ENCODE measurements around the gene DMGDH. TPM values are rescaled to one million over a fixed set of nuclear protein-coding genes. Genes with fewer than 3 reads are reported as not detected.

DMGDH gene
- total RNA-seq, 1 donor from 2014 or later: 0.48 TPM

GRCh38 chr5:79093762-79094161 is 24.3 kb upstream of the DMGDH start:
- Mint-ChIP-seq H3K27me3 (no peaks in the 10 kb centered on the region), H3K27ac (no peak overlapping the region), H3K9me3 (no peaks in the 10 kb centered on the region), H3K4me1 (ENCODE audit: unreplicated experiment) (peaks cover 7% of the 10 kb centered on the region), H3K4me3 (no peak overlapping the region), H3K36me3 (no peaks in the 10 kb centered on the region)
- TF ChIP-seq CTCF (conservative IDR thresholded peaks at IDR 0.05): no peak
- no peak for DNase-seq (ENCODE audit: extremely low spot score, unreplicated experiment)

- no peaks in the 10 kb centered on the region for H3K36me3 Mint-ChIP-seq
- no peak overlapping the region for H3K4me3 Mint-ChIP-seq
- no peaks in the 10 kb centered on the region for H3K27me3 Mint-ChIP-seq
Measured at GRCh38 chr5:79091064-79091463, 21.6 kb upstream of the DMGDH start.

GRCh38 chr5:79088507-79088906 is 19.0 kb upstream of the DMGDH start:
- no peaks in the 10 kb centered on the region for H3K9me3 Mint-ChIP-seq

More at GRCh38 chr5:79091064-79091463, 21.6 kb upstream of the DMGDH start:
- H3K27ac Mint-ChIP-seq: no peak overlapping the region
- H3K4me1 Mint-ChIP-seq (ENCODE audit: unreplicated experiment): peaks cover 7% of the 10 kb centered on the region
- DNase-seq (ENCODE audit: extremely low spot score, unreplicated experiment): no peak
- H3K9me3 Mint-ChIP-seq: no peaks in the 10 kb centered on the region
- no peak for TF ChIP-seq CTCF (conservative IDR thresholded peaks at IDR 0.05)

GRCh38 chr5:79086116-79086515 is 16.6 kb upstream of the DMGDH start:
- Mint-ChIP-seq H3K9me3 (no peaks in the 10 kb centered on the region), H3K4me3 (no peak overlapping the region), H3K36me3 (no peaks in the 10 kb centered on the region), H3K27me3 (no peaks in the 10 kb centered on the region), H3K4me1 (ENCODE audit: unreplicated experiment) (no peaks in the 10 kb centered on the region), H3K27ac (no peak overlapping the region)
- no peak for TF ChIP-seq CTCF (conservative IDR thresholded peaks at IDR 0.05)
- no peak for DNase-seq (ENCODE audit: extremely low spot score, unreplicated experiment)

More at GRCh38 chr5:79088507-79088906, 19.0 kb upstream of the DMGDH start:
- Mint-ChIP-seq H3K27ac (no peak overlapping the region), H3K4me1 (ENCODE audit: unreplicated experiment) (no peaks in the 10 kb centered on the region), H3K27me3 (no peaks in the 10 kb centered on the region), H3K36me3 (no peaks in the 10 kb centered on the region), H3K4me3 (no peak overlapping the region)
- TF ChIP-seq CTCF (conservative IDR thresholded peaks at IDR 0.05): no peak
- DNase-seq (ENCODE audit: extremely low spot score, unreplicated experiment): no peak

- no peak overlapping the region for H3K4me3 Mint-ChIP-seq
- peaks cover 2% of the 10 kb centered on the region for H3K4me1 Mint-ChIP-seq (ENCODE audit: unreplicated experiment)
- no peak for TF ChIP-seq CTCF (conservative IDR thresholded peaks at IDR 0.05)
- H3K36me3 Mint-ChIP-seq: no peaks in the 10 kb centered on the region
- no peak for DNase-seq (ENCODE audit: extremely low spot score, unreplicated experiment)
- peaks cover 4% of the 10 kb centered on the region for H3K27me3 Mint-ChIP-seq
- H3K9me3 Mint-ChIP-seq: no peaks in the 10 kb centered on the region
- H3K27ac Mint-ChIP-seq: no peak overlapping the region
Measured at GRCh38 chr5:79081779-79082178, 12.3 kb upstream of the DMGDH start.

GRCh38 chr5:79080804-79081203 is 11.3 kb upstream of the DMGDH start:
- H3K9me3 Mint-ChIP-seq: no peaks in the 10 kb centered on the region
- peaks cover 5% of the 10 kb centered on the region for H3K4me1 Mint-ChIP-seq (ENCODE audit: unreplicated experiment)
- H3K36me3 Mint-ChIP-seq: no peaks in the 10 kb centered on the region
- H3K4me3 Mint-ChIP-seq: no peak overlapping the region
- H3K27me3 Mint-ChIP-seq: peaks cover 4% of the 10 kb centered on the region
- no peak overlapping the region for H3K27ac Mint-ChIP-seq
- TF ChIP-seq CTCF (conservative IDR thresholded peaks at IDR 0.05): no peak
- no peak for DNase-seq (ENCODE audit: extremely low spot score, unreplicated experiment)
